Iris pigment epithelial cell (primary cell): ENCODE measurements around the gene LILRB4.
"Not testable (repeated sequence)": the region's sequence is repeated elsewhere in the genome, so short reads cannot be mapped to it uniquely, and the experiment has no call there.

ENCODE experiments used
- DNase-seq: peaks from one replicate; pipeline ENCODE4 v3.0.0-alpha.2; 2011; ENCODE audit warnings: low read depth

The LILRB4 gene

DNA sequence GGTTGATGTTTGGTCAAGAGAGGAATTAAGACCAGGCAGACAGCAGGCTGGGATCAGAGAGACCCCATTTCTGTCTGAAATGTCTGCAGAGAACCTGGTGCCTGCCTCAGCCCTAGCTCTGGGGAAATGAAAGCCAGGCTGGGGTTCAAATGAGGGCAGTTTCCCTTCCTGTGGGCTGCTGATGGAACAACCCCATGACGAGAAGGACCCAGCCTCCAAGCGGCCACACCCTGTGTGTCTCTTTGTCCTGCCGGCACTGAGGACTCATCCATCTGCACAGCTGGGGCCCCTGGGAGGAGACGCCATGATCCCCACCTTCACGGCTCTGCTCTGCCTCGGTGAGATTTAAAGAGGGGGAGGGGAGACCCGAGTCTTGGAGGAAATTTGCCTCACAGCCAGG, at the start of gene LILRB4:
Gene LILRB4, plus strand, starts transcription at position 256 of the 400 bp plus-strand sequence. Its CDS starts 49 bp downstream, at position 305.
- no peak for DNase-seq

DNA sequence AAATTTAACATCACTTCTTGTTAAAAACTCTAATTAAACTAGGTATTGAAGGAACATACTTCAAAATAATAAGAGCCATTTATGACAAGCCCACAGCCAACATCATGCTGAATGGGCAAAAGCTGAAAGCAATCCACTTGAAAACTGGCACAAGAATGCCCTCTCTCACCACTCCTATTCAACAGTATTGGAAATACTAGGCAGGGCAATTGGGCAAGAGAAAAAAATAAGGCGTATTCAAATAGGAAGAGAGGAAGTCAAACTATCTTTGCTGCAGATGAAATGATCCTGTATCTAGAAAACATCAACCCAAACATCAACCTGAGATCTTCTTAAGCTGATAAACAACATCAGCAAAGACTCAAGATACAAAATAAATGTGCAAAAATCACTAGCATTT, 48.1 kb upstream of the LILRB4 start:
- no peak for DNase-seq

DNA sequence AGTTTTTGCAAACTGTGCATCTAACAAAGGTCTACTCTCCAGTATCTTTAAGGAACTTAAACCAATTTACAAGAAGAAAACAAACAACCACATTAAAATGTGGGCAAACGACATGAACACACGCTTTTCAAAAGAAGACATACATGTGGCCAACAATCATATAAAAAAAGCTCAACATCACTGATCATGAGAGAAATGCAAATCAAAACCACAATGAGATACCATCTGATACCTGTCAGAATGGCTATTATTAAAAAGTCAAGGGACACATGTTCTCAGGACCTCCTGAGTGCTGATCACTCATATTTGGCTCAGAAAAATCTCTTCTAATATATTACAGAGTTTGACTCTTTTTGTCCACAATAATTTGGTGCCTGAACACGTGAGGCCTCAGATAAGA, 46.7 kb upstream of the LILRB4 start:
- no peak for DNase-seq

DNA sequence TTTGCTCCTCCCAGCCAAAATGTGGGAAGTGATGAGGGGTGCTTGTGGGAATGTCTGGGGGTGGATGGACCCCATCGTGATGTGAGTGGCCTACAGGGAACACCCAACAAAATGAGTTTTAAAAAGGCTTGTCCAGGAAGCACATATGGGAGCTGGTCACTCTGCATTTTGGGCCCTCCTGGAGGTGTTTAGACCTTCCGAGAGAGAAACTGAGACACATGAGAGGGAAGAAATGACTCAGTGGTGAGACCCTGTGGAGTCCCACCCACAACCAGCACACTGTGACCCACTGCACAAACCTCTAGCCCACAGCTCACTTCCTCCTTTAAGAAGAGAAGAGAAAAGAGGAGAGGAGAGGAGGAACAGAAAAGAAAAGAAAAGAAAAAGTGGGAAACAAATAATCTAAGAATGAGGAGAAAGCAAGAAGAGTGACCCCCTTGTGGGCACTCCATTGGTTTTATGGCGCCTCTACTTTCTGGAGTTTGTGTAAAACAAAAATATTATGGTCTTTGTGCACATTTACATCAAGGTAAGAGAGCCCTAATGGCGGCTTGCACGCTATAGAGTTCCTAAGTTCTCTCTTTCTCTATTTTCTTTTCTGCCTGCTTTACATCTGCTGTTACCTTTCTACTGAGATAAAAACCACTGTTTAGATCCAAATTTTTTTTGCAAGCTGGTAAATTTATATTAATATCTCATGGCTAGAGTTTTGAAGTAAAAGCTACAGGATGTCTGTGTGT, 45.8 kb upstream of the LILRB4 start:
- DNase-seq, result no peak

DNA sequence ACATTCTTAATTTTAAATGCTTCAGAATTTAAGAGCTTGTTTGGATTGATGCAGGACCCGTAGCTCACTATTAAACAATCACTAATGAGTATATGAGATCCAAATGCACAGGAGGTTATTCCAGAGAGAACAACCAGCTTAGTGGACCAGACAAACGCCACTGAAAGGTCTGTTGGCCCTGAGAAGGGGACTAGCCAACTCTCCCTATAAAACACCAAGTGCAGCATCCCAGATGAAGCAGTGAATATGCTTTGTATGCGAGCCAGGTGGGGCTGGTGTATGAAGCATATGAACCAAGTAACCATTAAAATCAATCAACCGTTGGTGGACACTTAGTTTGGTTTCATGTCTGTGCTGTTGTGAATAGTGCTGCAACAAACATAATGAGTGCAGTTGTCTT, 42.3 kb upstream of the LILRB4 start:
- DNase-seq, result no peak

- DNase-seq, result no peak
Observed at GRCh38 chr19:54622431-54622830, 40.4 kb upstream of the LILRB4 start.

- not testable (repeated sequence) for DNase-seq
Observed at GRCh38 chr19:54624234-54624633, 38.6 kb upstream of the LILRB4 start.

DNA sequence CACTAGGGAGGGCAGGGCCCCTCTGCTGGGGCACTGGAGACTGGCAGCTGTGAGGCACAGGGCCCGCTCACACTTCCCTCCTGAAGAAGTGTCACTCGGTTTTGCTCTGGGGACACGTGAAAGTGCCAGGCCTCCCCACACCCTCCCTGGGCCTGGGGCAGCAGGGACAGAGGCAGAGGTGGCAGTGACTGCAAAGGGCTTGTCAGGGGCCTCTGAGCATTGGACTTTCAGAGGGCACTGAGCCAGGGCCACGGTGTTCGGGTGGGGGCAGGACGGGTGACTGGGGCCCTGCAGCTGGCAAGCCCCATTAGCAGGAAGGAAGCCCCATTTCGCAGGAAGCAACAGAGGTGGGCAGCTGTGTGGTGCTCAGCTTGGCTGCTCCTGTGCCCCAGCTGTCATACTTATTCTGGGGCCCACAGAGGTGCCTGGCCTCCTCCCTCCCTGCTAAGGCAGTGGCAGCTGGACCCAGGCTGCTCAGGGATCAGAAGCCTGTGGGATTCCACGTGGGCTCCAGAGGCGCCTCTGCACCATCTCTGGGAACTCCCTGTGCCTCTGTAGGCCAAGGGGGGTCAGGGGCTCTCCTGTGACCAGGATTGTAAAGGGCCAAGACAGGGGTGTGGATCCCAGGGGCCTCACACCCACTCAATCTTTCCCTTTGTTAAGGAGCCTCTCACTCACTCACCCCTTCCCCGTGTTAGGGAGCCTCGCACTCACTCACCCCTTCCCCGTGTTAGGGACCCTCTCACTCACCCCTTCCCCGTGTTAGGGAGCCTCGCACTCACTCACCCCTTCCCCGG, 37.7 kb upstream of the LILRB4 start:
- not testable (repeated sequence) for DNase-seq

DNA sequence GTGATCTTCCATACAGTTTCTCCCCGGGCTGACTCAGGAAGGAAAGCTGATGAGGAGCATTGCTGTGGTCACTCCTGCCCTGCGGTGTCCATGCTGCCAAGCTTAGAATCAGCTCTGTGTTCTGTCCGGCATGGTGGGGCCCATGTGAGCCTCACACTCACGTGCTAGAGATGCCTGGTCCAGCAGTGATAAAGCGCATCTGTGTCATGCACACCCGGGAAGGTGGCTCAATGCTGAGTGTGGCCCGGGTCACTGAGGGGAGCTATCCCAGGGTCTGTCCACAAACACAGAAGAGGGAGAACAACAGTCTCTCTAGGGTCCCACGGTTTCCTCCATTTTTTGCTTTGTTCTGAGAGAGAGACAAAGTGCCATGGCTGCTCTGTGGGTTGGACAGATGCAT, 36.0 kb upstream of the LILRB4 start:
- DNase-seq, result no peak

DNA sequence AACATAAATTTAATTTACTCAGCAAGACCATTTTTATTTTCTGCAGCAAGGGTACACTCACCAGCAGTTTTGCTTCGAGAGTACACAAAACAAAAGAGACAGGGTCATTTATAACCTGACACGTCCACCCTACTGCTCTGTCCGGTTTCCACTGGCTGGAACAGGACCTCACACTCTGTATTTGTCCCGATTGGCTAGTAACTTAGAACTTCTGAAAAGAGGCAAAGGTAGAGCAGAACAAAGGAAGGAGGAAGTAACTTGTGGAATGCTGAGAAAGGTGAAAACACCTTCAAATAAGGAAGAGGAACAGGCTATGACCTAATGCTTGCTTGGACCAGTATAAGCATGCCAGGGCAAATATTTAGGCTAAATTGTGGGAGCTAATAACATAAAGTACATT, 34.9 kb upstream of the LILRB4 start:
- not testable (repeated sequence) for DNase-seq

DNA sequence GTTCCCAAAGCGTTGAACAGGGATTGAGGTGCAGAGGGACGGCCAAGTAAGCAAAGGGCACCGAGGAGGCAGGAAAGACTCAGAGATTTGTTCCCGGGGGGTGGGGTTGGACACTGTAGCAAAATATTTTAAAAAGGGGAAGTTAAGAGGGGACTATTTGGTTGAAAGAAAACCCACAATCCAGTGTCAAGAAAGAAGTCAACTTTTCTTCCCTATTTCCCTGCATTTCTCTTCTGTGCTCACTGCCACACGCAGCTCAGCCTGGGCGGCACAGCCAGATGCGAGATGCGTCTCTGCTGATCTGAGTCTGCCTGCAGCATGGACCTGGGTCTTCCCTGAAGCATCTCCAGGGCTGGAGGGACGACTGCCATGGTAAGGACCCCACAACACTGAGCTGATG, 32.5 kb upstream of the LILRB4 start, which contains the start of gene LILRB1:
Gene LILRB1, plus strand, starts transcription at position 223 of the 400 bp plus-strand sequence. CDS start 590 bp downstream, outside the sequence.
- not testable (repeated sequence) for DNase-seq

DNA sequence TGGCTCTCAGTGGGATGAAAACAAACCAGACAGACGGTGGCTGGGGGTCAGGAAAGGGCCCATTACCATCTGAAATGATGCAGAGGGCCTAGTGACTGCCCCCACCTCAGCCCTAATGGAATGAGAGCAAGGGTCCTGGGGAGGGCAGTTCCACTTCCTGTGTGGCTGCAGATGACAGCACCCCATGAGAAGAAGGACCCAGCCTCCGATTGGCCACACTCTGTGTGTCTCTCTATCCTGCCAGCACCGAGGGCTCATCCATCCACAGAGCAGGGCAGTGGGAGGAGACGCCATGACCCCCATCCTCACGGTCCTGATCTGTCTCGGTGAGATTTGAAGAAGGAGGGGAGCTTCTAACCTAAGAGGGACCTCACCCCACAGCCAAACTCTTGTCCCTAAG, 32.0 kb upstream of the LILRB4 start:
- no peak for DNase-seq

DNA sequence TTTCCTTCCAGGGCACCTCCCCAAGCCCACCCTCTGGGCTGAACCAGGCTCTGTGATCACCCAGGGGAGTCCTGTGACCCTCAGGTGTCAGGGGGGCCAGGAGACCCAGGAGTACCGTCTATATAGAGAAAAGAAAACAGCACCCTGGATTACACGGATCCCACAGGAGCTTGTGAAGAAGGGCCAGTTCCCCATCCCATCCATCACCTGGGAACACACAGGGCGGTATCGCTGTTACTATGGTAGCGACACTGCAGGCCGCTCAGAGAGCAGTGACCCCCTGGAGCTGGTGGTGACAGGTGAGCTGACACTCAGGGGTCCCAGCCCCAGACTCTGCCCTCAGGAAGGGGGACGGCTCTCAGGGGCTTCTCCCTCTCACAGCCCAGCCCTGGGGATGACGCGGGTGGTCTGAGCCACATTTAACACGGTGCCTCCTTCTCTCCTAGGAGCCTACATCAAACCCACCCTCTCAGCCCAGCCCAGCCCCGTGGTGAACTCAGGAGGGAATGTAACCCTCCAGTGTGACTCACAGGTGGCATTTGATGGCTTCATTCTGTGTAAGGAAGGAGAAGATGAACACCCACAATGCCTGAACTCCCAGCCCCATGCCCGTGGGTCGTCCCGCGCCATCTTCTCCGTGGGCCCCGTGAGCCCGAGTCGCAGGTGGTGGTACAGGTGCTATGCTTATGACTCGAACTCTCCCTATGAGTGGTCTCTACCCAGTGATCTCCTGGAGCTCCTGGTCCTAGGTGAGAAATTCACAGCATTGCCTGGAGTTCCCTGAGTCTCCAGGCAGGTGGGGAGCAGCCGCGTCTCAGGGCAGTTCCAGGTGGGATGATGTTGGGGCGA, 31.1 kb upstream of the LILRB4 start:
- not testable (repeated sequence) for DNase-seq

DNA sequence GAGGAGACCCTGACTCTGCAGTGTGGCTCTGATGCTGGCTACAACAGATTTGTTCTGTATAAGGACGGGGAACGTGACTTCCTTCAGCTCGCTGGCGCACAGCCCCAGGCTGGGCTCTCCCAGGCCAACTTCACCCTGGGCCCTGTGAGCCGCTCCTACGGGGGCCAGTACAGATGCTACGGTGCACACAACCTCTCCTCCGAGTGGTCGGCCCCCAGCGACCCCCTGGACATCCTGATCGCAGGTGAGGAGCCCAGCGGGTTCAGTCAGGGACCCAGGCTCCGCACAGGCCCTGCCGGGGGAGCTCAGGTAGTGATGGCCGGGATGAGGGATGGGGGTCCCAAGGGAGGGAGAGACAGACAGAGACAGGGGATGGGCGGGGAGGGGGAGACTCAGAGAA, 30.3 kb upstream of the LILRB4 start:
- not testable (repeated sequence) for DNase-seq

GRCh38 chr19:54633401-54633800, 29.4 kb upstream of the LILRB4 start:
- no peak for DNase-seq

- DNase-seq, result not testable (repeated sequence)
Observed at GRCh38 chr19:54636081-54636480, 26.7 kb upstream of the LILRB4 start.

DNA sequence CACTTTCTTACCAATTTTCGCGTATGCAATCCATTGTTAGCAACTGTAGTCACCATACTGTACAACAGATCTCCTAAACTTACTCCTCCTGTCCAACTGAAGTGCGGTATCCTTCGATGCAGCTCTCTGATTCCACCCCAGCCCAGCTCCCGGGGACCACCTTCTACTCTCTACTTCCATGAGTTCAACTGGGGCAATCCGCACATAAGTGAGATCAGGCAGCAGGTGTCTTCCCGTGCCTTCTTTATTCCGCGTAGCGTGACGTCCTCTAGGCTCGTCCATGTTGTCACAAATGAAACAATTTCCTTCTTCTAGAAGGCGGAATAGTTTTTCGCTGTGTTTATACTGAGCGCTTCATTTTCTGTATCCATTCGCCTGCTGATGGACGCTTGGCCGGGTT, 24.1 kb upstream of the LILRB4 start:
- DNase-seq, result no peak

DNA sequence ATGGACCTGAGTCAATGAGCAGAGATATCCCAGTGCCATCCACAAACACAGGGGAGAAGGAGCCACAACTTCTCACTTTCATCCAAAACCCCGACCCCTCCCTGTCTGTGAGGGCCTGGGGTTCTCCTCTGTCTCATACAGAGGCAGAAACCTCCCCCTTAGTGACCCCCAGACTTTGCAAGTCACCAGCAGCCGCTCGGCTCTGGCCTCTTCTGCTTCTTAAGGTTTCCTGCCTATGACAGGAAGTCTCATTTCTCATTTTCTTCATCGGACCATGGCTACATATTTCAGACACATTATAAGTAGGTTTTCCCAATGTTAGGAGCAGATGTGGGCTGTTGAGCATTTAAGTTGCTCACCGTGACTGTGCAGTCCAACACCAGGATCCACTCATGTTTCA, 19.8 kb upstream of the LILRB4 start:
- DNase-seq, result not testable (repeated sequence)

DNA sequence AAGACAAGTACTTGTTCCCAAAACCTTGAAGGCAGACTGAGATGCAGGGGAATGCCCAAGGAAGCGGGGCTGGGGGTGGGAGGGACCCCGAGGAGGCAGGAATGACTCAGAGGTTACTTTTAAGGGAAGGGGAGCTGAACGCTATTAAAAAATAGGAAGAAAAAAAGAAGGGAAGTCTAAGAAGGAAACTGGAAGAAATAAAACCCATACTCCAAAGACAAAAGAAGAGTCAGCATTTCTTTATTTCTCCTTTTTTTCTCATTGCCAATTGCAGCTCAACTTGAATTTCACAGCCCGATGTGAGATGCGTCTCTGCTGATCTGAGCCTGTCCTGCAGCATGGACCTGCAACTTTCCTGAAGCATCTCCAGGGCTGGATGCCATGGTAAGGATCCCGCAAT, 19.2 kb upstream of the LILRB4 start:
- not testable (repeated sequence) for DNase-seq

DNA sequence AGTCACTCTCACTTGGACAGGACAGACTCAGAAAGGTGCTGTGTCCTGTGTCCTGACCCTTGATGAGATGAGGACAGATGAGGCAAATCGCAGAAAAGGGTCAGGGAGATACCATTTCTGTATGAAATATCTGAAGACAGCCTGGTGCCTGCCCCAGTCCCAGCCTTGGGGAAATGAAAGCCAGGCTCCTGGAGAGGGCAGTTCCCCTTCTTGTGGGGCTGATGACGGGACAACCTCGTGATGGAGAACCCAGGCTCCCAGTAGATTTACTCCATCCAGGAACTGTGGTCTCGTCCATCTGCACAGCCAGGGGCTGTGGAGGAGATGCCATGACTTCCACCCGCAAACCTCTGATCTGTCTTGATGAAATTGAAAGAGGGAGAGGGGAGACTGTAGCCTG, 18.7 kb upstream of the LILRB4 start:
- DNase-seq, result no peak

- no peak for DNase-seq
Observed at GRCh38 chr19:54646331-54646841, 16.4 kb upstream of the LILRB4 start.

DNA sequence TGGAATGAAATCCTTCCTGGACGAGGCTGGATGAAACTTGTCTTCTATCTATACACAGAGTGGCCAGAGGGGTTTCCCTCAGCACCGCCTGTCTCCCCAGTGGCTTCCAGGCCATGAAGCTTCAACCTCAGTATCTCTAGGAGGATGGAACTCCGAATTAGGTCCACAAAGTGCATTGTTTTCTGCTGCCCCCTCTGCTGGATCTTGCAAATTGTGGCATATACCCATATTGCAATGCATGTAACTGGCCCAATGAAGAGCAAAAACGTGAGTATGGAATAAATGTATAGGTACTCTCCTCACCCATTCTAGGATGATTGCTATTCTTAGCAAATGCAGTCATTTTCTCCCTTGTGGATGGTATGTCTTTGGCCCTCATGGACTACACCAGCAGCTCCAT, 14.7 kb upstream of the LILRB4 start:
- no peak for DNase-seq
